LNCaP clone FGC (cell line): ENCODE data around the gene TCEANC2.
"Not testable (repeated sequence)": the region's sequence is repeated elsewhere in the genome, so short reads cannot be mapped to it uniquely, and the experiment has no call there.

Experiments
- DNase-seq: peaks from one replicate; pipeline ENCODE4 v3.0.0-alpha.2; 2011; ENCODE audit warnings: low read depth
- H3K4me3 ChIP-seq: 2 replicates; pipeline ENCODE4 v1.5.1; 2011; ENCODE audit warnings: mild to moderate bottlenecking, low read depth, low read length, control low read depth
- TF ChIP-seq, protein P1 (sequence below): IDR thresholded peaks from 2 replicates; pipeline ENCODE4 v1.5.1; 2012; ENCODE audit warnings: mild to moderate bottlenecking; ENCODE audit not compliant: control insufficient read depth, insufficient read depth; ENCODE audit errors: extremely low read depth

TCEANC2 gene

DNA sequence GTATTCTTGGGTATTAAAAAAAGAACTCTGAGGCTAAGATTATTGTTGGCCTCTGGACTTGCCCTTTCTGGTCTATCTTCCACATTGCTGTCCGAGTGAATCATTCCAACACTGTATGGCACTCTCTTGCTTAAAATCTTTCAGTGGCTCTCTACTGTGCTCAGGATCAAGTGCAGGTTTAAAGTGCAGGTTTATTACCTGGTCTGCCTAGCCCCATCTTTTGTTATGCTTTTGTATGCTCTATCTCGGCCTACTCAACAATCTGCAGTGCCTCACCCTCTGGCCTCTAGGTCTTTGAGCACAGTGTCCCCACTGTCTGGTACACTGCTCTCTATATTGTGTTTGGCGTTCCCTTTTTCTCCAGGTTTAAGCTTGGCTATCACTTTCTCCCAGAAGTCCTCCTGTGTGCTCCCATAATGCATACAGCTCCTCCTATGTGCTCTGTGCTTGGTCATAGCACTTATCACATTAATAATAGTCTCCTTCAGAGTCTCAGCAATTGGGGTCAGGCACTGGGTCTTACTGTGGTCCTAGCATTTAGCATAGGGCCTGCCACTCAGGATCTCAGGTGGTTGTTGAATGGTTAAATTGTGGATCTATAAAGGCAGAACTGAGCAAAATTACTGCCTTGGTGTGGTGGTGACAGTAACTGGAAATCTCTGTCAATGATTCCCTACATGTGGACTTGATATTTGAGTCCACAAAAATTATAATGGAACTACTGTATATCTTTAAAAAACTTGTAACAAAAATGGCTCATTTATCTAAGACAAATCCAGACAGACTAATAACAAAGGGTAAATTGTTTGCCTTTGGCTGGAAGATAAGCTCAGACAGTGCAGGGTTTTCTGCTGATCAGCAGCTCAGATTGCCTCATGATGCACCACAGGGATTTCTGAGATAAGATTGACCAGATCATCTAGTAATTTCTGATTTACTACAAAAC is 24.8 kb upstream of the TCEANC2 start:
- TF ChIP-seq, protein P1, sequence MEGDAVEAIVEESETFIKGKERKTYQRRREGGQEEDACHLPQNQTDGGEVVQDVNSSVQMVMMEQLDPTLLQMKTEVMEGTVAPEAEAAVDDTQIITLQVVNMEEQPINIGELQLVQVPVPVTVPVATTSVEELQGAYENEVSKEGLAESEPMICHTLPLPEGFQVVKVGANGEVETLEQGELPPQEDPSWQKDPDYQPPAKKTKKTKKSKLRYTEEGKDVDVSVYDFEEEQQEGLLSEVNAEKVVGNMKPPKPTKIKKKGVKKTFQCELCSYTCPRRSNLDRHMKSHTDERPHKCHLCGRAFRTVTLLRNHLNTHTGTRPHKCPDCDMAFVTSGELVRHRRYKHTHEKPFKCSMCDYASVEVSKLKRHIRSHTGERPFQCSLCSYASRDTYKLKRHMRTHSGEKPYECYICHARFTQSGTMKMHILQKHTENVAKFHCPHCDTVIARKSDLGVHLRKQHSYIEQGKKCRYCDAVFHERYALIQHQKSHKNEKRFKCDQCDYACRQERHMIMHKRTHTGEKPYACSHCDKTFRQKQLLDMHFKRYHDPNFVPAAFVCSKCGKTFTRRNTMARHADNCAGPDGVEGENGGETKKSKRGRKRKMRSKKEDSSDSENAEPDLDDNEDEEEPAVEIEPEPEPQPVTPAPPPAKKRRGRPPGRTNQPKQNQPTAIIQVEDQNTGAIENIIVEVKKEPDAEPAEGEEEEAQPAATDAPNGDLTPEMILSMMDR = no peak
- no peak for DNase-seq
- H3K4me3 ChIP-seq = no peak overlapping the region

DNA sequence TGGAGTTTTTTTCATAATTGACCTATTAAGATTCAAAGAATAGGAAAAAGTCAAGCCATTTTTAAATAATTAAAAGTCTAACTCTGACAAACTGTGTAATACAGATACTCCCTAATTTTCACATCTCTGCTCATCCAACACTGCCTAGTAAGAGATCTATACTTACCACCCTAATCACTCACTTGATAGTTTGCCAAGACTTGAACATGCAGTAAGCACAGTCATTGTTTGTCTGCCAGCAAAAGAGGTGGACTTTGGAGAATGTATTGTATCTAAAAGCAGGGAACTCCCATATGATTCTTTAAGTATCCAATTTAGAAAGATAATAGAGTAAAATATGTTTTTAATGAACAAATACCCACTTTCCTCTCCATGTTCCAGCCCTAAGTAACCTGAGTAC is 15.9 kb upstream of the TCEANC2 start:
- TF ChIP-seq, protein P1 = no peak
- DNase-seq = no peak
- H3K4me3 ChIP-seq = no peak overlapping the region

DNA sequence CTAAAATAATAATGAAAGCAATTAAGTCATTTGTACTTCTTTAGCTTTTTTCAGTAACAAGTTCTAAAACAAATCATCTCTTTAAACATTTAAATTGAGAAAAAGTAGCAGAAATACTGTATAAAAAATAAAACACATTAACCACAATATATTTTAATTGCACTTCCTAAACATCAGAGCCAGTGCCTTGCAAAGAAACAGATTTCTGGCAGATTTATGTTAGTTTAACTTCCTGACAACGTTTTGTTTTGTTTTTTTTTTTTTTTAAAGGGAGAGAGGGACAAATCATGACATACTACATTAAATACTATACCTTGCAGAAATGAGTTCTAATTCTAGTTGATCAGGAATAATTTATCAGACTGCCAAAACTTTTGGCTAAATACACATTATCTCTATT is 11.6 kb upstream of the TCEANC2 start:
- DNase-seq = no peak
- no peak overlapping the region for H3K4me3 ChIP-seq
- TF ChIP-seq, protein P1 = no peak

DNA sequence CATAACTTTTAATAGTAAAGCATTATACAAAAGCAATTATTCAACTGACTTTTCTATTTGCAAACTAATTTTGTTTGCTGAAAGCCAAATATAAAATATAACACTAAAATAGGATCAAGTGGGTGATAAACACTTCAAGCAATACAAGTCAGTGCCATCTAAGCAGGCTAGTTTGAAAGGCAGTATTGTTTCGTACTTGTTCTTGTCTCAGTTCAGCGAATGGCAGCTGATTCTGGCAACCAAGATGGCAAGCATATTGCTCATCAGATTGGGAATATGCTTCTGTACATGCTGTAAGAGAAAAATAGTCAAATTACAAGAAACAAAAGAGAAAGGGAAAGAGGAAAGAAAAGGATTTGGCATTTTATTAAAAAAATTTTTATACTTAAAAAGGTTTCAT is 7.9 kb upstream of the TCEANC2 start:
- TF ChIP-seq, protein P1 = no peak
- no peak overlapping the region for H3K4me3 ChIP-seq
- no peak for DNase-seq

DNA sequence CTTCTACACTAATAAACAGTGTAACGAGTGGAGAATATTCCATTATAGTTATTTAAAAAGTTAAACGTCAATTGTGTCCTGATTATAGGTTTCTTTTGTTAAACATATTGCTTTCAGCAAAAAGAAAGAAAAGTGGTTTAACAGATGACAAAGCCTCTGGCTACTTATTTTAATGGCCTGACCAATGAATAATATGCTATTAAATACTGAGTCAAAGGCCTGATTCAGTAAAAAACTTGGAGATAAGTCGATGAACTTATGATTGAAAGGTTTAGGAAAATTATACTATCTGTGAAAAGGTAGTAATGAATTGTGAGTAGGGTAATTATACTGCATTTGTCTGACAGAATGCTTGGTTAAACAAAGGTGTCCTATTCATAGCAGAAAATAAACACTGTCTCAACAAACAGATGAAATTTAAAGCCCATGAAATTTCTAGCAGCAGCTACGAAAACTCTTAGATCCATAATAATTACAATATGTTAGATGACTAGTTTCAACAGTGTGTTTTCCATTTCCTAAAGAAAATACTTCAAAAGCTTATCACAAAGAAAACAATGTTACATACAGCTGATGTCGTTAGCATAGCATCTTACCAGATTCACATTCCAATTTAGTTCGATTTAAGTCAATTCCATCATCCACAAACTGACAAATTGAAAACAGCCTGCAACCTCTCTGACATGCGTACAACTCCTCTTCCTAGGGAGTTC is 6.6 kb upstream of the TCEANC2 start:
- 0 out of 2 replicates have a peak overlapping the region, but pooled peaks have one; percentile 9 for H3K4me3 ChIP-seq
- TF ChIP-seq, protein P1 = no peak
- DNase-seq = no peak

DNA sequence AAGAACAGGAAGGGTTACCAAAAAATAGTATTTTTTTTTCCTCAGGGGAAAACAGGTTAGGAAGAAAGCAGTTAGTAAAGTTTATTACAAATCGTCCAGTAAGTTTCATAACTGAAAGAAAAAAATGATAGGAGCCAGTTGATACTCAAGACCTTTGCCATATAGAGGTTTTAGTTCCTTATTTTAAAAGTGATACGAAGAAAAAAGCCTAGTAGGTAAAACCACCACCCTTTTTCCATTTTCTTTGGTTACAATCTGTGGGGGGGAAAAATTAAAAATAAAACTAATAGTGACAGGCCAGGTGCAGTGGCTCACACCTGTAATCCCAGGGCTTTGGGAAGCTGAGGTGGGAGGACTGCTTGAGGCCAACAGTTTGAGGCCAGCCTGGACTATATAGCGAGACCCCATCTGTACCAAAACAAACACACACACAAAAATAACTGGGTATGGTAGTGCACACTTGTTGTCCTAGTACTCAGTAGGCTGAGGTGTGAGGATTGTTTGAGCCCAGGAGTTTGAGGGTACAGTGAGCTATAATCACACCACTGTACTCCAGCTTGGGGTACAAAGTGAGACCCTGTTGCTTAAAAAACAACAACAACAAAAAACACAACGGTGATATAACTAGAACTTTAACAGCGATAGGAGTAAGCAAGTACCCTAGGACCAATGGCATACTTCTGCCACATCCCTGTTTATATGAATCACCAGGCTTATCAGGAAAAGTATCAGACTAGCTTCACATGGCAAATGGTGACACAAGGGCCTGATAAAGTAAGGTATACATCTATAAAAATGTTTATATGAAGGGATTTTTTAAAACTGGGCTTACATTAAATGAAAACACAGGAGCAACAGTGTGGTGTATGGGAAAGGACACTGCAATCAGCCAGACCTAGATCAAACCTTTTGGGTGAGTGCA is 5.8 kb upstream of the TCEANC2 start:
- peak; percentile 65 for DNase-seq
- TF ChIP-seq, protein P1 = no peak
- H3K4me3 ChIP-seq = peak overlapping the region; percentile 9; the same call in 1 of the 2 replicates

DNA sequence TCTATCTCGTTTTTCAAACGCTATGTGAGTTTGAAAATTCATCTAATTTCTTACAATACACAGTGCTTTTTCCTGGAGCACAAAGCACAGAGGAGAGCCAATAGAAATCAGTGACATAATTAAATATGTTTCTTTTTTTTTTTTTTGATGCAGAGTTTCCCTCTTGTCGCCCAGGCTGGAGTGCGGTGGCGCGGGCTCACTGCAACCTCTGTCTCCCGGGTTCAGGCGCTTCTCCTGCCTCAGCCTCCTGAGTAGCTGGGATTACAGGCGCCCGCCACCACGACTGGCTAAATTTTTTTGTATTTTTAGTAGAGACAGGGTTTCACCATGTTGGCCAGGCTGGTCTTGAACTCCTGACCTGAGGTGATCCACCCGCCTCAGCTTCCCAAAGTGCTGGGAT is 3.0 kb upstream of the TCEANC2 start:
- not testable (repeated sequence) for DNase-seq

More for the DNA sequence above, 3.0 kb upstream of the TCEANC2 start:
- H3K4me3 ChIP-seq = not testable (repeated sequence)
